HL-60 (cell line): ENCODE data around the gene MYH9.
"Not testable (repeated sequence)": the region's sequence is repeated elsewhere in the genome, so short reads cannot be mapped to it uniquely, and the experiment has no call there.

Experiments used
- DNase-seq, 2 experiments: peaks; one replicate each; pipeline ENCODE4 v3.0.0-alpha.2; 2010 to 2020; ENCODE audit warnings: low read depth in 1 of 2, low spot score in 1 of 2
- H3K27ac ChIP-seq: fragments of 250-450 bp; sonication (Bioruptor Pico); replicated peaks from 2 replicates; pipeline ENCODE4 v1.5.1; 2020; ENCODE audit warnings: mild to moderate bottlenecking, moderate library complexity
- H3K27me3 ChIP-seq: fragments of 250-450 bp; sonication (Bioruptor Pico); 2 replicates; pipeline ENCODE4 v1.5.1; 2021; ENCODE audit warnings: mild to moderate bottlenecking, moderate library complexity; ENCODE audit not compliant: insufficient read depth, poor library complexity, severe bottlenecking
- H3K4me3 ChIP-seq: replicated peaks from 2 replicates; pipeline ENCODE4 v1.5.1; 2011; ENCODE audit warnings: mild to moderate bottlenecking, control low read depth, low read length; ENCODE audit not compliant: insufficient read depth
- CTCF ChIP-seq: IDR thresholded peaks from one replicate; pipeline ENCODE4 v1.5.1; 2011; ENCODE audit warnings: low read length, control low read depth, inconsistent platforms; ENCODE audit not compliant: insufficient read depth
- GABPA ChIP-seq: IDR thresholded peaks from 2 replicates; pipeline ENCODE4 v1.6.1; 2012; ENCODE audit warnings: low read depth
- POLR2AphosphoS5 ChIP-seq: IDR thresholded peaks from 2 replicates; pipeline ENCODE4 v1.6.1; 2012; ENCODE audit warnings: low read depth
- REST ChIP-seq: IDR thresholded peaks from 2 replicates; pipeline ENCODE4 v1.6.1; 2012; ENCODE audit warnings: low read depth; ENCODE audit not compliant: insufficient replicate concordance
- SPI1 ChIP-seq: IDR thresholded peaks from 2 replicates; pipeline ENCODE4 v1.6.1; 2012; ENCODE audit warnings: low read depth, mild to moderate bottlenecking, borderline replicate concordance

MYH9 gene

DNA sequence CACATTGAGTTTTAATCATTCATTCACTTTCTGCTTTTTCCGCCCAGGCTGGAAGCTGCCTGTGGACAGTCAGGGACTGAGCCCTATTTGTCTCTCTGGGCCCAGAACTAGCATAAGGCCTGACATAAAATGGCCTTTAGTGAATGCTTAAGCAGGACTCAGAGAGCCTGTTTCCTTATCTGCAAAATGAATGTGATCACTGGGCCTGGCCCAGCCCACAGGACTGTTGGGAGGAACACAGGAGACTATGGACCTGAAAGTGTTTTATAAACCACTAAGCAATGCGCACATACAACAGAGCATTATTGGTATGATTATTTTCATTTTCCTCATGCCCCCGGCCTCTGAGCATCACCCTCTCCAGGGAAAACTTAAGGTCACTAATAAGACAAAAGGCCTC, 3.9 kb upstream of the MYH9 start:
- DNase-seq = no peak
- Histone ChIP-seq H3K4me3 (no peak overlapping the region), H3K27me3 (no peaks in the 10 kb centered on the region), H3K27ac (no peak overlapping the region)
- TF ChIP-seq GABPA (no peak), REST (no peak), POLR2AphosphoS5 (no peak), SPI1 (no peak)

- not testable (repeated sequence) for H3K4me3 ChIP-seq, H3K27me3 ChIP-seq, DNase-seq
- H3K27ac ChIP-seq = peak overlapping the region; percentile 71; the same call in 1 of the 2 replicates
Observed at GRCh38 chr22:36389122-36389521, 1.4 kb upstream of the MYH9 start.

DNA sequence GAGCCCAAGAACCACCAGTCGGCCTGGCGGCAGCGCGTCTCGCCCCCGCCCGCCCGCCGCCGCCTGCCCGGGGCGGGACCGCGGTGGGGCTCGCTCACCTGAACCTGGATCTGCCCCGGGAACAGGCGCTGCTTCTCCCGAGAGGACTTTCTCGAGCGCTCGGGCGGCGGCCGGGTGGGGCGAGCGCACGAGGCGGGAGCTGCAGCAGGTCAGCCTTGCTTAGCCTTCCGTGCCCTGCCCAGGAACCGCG, 133 bp downstream of the MYH9 start:
- Histone ChIP-seq H3K27me3 (no peaks in the 10 kb centered on the region), H3K4me3 (peak overlapping the region; percentile 72), H3K27ac (peak overlapping the region; percentile 81)
- TF ChIP-seq SPI1 (no peak), REST (peak; percentile 41)
- no peak for DNase-seq

DNA sequence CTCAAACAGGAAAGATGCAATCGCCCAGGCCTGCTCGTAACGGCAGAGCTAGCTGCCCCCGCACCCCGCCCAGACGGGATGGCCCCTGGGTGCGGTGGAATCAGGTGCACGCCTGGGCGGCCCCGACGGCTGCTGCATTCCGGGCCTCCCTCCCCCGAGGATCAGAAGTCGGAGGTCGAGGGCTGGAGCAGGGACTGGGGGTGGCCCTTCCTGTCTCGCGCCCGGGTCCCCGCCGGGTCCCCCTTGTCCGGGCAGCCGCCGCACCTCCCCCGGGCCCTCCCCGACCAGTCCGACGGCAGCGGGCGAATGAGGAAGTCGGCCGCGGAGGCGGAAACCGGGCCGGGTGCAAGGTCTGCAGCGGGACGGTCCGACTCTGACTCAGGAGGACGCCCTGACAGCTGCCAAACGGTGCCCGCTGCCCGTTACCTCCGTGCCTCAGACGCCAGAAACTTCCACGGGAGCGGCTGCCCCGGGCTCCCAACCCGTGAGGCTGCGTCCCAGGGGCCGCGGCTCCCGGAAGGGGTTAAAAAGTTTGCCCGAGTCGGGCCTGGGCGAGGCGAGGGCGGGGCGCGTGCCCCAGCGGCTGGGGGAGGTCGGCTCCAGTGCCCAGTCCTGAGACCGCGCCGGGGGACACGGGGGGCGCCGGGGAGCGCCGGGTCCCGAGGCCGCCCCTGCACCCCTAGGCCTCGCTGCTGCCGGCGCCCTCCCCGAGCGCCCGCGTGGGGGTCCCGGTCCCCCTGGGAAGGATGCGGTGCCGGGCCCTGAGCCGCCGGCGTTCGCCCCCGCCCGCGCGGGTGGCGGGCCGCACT, 663 bp downstream of the MYH9 start:
- no peaks in the 10 kb centered on the region for H3K27me3 ChIP-seq
- peak overlapping the region; percentile 72 for H3K4me3 ChIP-seq
- peak; percentile 76 for TF ChIP-seq GABPA
- peak; percentile 93 for TF ChIP-seq SPI1
- no peak for TF ChIP-seq CTCF
- DNase-seq = peak in 1 of 2 experiments; percentile 87
- H3K27ac ChIP-seq = peak overlapping the region; percentile 87

- DNase-seq = peak in 1 of 2 experiments; percentile 71
- Histone ChIP-seq H3K27me3 (no peaks in the 10 kb centered on the region), H3K27ac (peak overlapping the region; percentile 87), H3K4me3 (peak overlapping the region; percentile 72)
- TF ChIP-seq CTCF = no peak
- TF ChIP-seq SPI1 = no peak
Observed at GRCh38 chr22:36386351-36386899, 1.3 kb downstream of the MYH9 start.
